H1 (cell line): ENCODE results near the gene VGF. TPM values are rescaled to one million over a fixed set of nuclear protein-coding genes. Genes with fewer than 3 reads are reported as not detected.

Experiments
- ASH2L ChIP-seq: fragments of 200-600, 300-600 bp; sonication (generic); IDR thresholded peaks from one replicate; pipeline ENCODE4 v1.7.1; 2017; ENCODE audit warnings: low read length
- CREB1 ChIP-seq: IDR thresholded peaks from 2 replicates; pipeline ENCODE4 v1.6.1; 2012; ENCODE audit warnings: inconsistent platforms
- CTBP2 ChIP-seq: IDR thresholded peaks from 2 replicates; pipeline ENCODE4 v1.7.0; 2011; ENCODE audit warnings: borderline replicate concordance, mild to moderate bottlenecking, moderate library complexity, mixed read lengths, low read length; ENCODE audit not compliant: insufficient read depth, insufficient read length
- E2F6 ChIP-seq: IDR thresholded peaks from 2 replicates; pipeline ENCODE4 v1.6.1; 2012; ENCODE audit warnings: inconsistent platforms
- EGR1 ChIP-seq: IDR thresholded peaks from 2 replicates; pipeline ENCODE4 v1.6.1; 2011; ENCODE audit warnings: low read depth, low read length, borderline replicate concordance
- HDAC2 ChIP-seq, 2 experiments: fragments of 300-600 bp in 1 of 2; sonication (generic) in 1 of 2; IDR thresholded peaks; 2 replicates each; pipeline ENCODE4 v1.6.1; 2011 to 2012; ENCODE audit warnings: low read depth in 2 of 2, low read length in 2 of 2, mild to moderate bottlenecking in 2 of 2, moderate library complexity in 2 of 2, borderline replicate concordance in 1 of 2, inconsistent platforms in 1 of 2
- HDAC6 ChIP-seq: IDR thresholded peaks from one replicate; pipeline ENCODE4 v1.7.1; 2012; ENCODE audit warnings: low read depth, mild to moderate bottlenecking, inconsistent platforms, low read length, moderate library complexity
- KDM5A ChIP-seq: fragments of 200-600 bp; IDR thresholded peaks from 2 replicates; pipeline ENCODE4 v1.7.1; 2012; ENCODE audit warnings: mild to moderate bottlenecking, low read length, inconsistent platforms, mixed read lengths
- MAFK ChIP-seq: IDR thresholded peaks from 2 replicates; pipeline ENCODE4 v1.6.1; 2012; ENCODE audit warnings: low read depth, mild to moderate bottlenecking, improper control_type of control experiment, low read length
- NANOG ChIP-seq: IDR thresholded peaks from 2 replicates; pipeline ENCODE4 v1.6.1; 2011; ENCODE audit warnings: low read length, low read depth, mild to moderate bottlenecking, inconsistent platforms; ENCODE audit not compliant: insufficient read depth, poor library complexity, severe bottlenecking
- NRF1 ChIP-seq: IDR thresholded peaks from 2 replicates; pipeline ENCODE4 v1.6.1; 2011; ENCODE audit warnings: mild to moderate bottlenecking, low read depth, low read length, improper control_type of control experiment
- POU5F1 ChIP-seq: IDR thresholded peaks from 2 replicates; pipeline ENCODE4 v1.6.1; 2011; ENCODE audit warnings: low read depth, mild to moderate bottlenecking, low read length, moderate library complexity
- RXRA ChIP-seq: IDR thresholded peaks from 2 replicates; pipeline ENCODE4 v1.6.1; 2011; ENCODE audit warnings: low read depth, mild to moderate bottlenecking, low read length, moderate library complexity; ENCODE audit not compliant: insufficient read depth
- SRF ChIP-seq: IDR thresholded peaks from 2 replicates; pipeline ENCODE4 v1.6.1; 2011; ENCODE audit warnings: mild to moderate bottlenecking, low read depth, low read length, moderate library complexity
- YY1 ChIP-seq: IDR thresholded peaks from 2 replicates; pipeline ENCODE4 v1.6.1; 2011; ENCODE audit warnings: low read depth, mild to moderate bottlenecking, low read length
- polyA plus RNA-seq, 7 experiments: library from polyadenylated mRNA; depleted of rRNA in 3 of 7; stranded (reverse) in 5 of 7; unstranded in 2 of 7; fragments of >200 nt in 5 of 7; fragments of 200-250 nt in 2 of 7; gene quantifications; 1 replicate in 5 of 7; 2 replicates in 1 of 7; 4 replicates in 1 of 7; pipeline versions ENCODE4 v1.2.1 to v1.2.3, GENCODE V29; 2011 to 2013; ENCODE audit warnings: missing spikeins in 2 of 7, mixed read lengths in 2 of 7
- total RNA-seq: library from RNA; stranded (reverse); fragmentation: NEBNext Ultra II Directional; extraction: Animal tissue kit (Norgen Biotek cat#: 25700); gene quantifications from 2 replicates; pipeline ENCODE4 v1.2.1, GENCODE V29; 2021
- TF ChIP-seq, protein P1 (sequence below), 3 experiments: IDR thresholded peaks; 1 replicate in 2 of 3; 2 replicates in 1 of 3; pipeline versions ENCODE4 v1.5.1 to v1.6.1; 2011; ENCODE audit warnings: low read length in 3 of 3, mild to moderate bottlenecking in 3 of 3, inconsistent platforms in 2 of 3, low read depth in 1 of 3, moderate library complexity in 1 of 3; ENCODE audit not compliant: insufficient read depth in 1 of 3; ENCODE audit errors: control extremely low read depth in 1 of 3

The VGF gene
- total and polyA plus RNA-seq, 2 of the 8 experiments (the other 6 are each of a cell fraction or from before 2014, with no cell fraction given): 1.6 to 7.0 TPM

GRCh38 chr7:101180130-101180755, 14.9 kb upstream of the VGF start, which contains the start of gene NAT16 (continued):
- TF ChIP-seq YY1: no peak
- TF ChIP-seq MAFK: no peak
- TF ChIP-seq SRF: no peak
- TF ChIP-seq CTBP2: no peak
- no peak for TF ChIP-seq POU5F1
- TF ChIP-seq E2F6: peak; percentile 89
- no peak for TF ChIP-seq RXRA
- TF ChIP-seq EGR1: no peak
- TF ChIP-seq CREB1: peak; percentile 56
- TF ChIP-seq, protein P1, sequence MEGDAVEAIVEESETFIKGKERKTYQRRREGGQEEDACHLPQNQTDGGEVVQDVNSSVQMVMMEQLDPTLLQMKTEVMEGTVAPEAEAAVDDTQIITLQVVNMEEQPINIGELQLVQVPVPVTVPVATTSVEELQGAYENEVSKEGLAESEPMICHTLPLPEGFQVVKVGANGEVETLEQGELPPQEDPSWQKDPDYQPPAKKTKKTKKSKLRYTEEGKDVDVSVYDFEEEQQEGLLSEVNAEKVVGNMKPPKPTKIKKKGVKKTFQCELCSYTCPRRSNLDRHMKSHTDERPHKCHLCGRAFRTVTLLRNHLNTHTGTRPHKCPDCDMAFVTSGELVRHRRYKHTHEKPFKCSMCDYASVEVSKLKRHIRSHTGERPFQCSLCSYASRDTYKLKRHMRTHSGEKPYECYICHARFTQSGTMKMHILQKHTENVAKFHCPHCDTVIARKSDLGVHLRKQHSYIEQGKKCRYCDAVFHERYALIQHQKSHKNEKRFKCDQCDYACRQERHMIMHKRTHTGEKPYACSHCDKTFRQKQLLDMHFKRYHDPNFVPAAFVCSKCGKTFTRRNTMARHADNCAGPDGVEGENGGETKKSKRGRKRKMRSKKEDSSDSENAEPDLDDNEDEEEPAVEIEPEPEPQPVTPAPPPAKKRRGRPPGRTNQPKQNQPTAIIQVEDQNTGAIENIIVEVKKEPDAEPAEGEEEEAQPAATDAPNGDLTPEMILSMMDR (IDR thresholded peaks at IDR 0.05; ENCODE audit: control extremely low read depth in 1 of 3, insufficient read depth in 1 of 3, low read depth in 1 of 3, low read length in 3 of 3): no peak
- TF ChIP-seq ASH2L: no peak
- no peak for TF ChIP-seq HDAC2 (IDR thresholded peaks at IDR 0.05; ENCODE audit: borderline replicate concordance in 1 of 2, low read depth in 2 of 2, low read length in 2 of 2)
- no peak for TF ChIP-seq HDAC6
- TF ChIP-seq NRF1: no peak
- no peak for TF ChIP-seq KDM5A
- TF ChIP-seq NANOG: no peak
